Mesenchymal stem cell (in vitro differentiated cells and primary cell): ENCODE results near the gene HSD17B3.

Experiments used
- DNase-seq: peaks from one replicate; pipeline ENCODE4 v3.0.0-alpha.2; 2013
- H2AFZ ChIP-seq: one replicate; pipeline ENCODE4 v1.6.1; 2013; ENCODE audit warnings: low read depth, mild to moderate bottlenecking, control low read depth, inconsistent platforms, low read length, moderate library complexity
- H2AK5ac ChIP-seq: 2 replicates; pipeline ENCODE4 v1.6.1; 2013; ENCODE audit warnings: low read length, moderate library complexity, mild to moderate bottlenecking, inconsistent platforms; ENCODE audit not compliant: severe bottlenecking
- H2BK120ac ChIP-seq: one replicate; pipeline ENCODE4 v1.6.1; 2013; ENCODE audit warnings: low read depth, mild to moderate bottlenecking, inconsistent platforms, low read length, moderate library complexity
- H2BK12ac ChIP-seq, 2 experiments: one replicate each; pipeline ENCODE4 v1.6.1; 2013; ENCODE audit warnings: inconsistent platforms in 2 of 2, low read length in 2 of 2, mild to moderate bottlenecking in 2 of 2, moderate library complexity in 2 of 2, control low read depth in 1 of 2
- H2BK15ac ChIP-seq: one replicate; pipeline ENCODE4 v1.6.1; 2013; ENCODE audit warnings: mild to moderate bottlenecking, low read depth, inconsistent platforms; ENCODE audit not compliant: poor library complexity, severe bottlenecking
- H2BK5ac ChIP-seq: 2 replicates; pipeline ENCODE4 v1.6.1; 2013; ENCODE audit warnings: low read depth, mild to moderate bottlenecking, low read length, control low read depth, inconsistent platforms; ENCODE audit not compliant: poor library complexity, severe bottlenecking
- H3K14ac ChIP-seq, 2 experiments: one replicate each; pipeline ENCODE4 v1.6.1; 2013; ENCODE audit warnings: inconsistent platforms in 2 of 2, low read length in 2 of 2, control low read depth in 1 of 2, mild to moderate bottlenecking in 1 of 2, moderate library complexity in 1 of 2
- H3K18ac ChIP-seq, 2 experiments: one replicate each; pipeline ENCODE4 v1.6.1; 2013; ENCODE audit warnings: inconsistent platforms in 2 of 2, low read length in 2 of 2, control low read depth in 1 of 2, low read depth in 1 of 2, mild to moderate bottlenecking in 1 of 2
- H3K23ac ChIP-seq, 2 experiments: one replicate each; pipeline ENCODE4 v1.6.1; 2013; ENCODE audit warnings: inconsistent platforms in 2 of 2, low read length in 2 of 2, mild to moderate bottlenecking in 2 of 2, moderate library complexity in 2 of 2, control low read depth in 1 of 2
- H3K27ac ChIP-seq: 2 replicates; pipeline ENCODE4 v1.5.1; 2013; ENCODE audit warnings: mild to moderate bottlenecking, moderate library complexity, low read length, control low read depth, inconsistent platforms; ENCODE audit not compliant: poor library complexity, severe bottlenecking
- H3K27me3 ChIP-seq, 2 experiments: 2 replicates each; pipeline versions ENCODE4 v1.6.1 to v1.7.0; 2013; ENCODE audit warnings: low read length in 2 of 2, mild to moderate bottlenecking in 2 of 2, moderate library complexity in 2 of 2, control low read depth in 1 of 2, inconsistent platforms in 1 of 2; ENCODE audit not compliant: control insufficient read depth in 1 of 2, insufficient read depth in 1 of 2
- H3K36me3 ChIP-seq, 2 experiments: 2 replicates each; pipeline versions ENCODE4 v1.6.1 to v1.7.0; 2013; ENCODE audit warnings: low read length in 2 of 2, control low read depth in 1 of 2, inconsistent platforms in 1 of 2, low read depth in 1 of 2, mild to moderate bottlenecking in 1 of 2; ENCODE audit not compliant: insufficient read depth in 2 of 2, control insufficient read depth in 1 of 2
- H3K4ac ChIP-seq, 2 experiments: one replicate each; pipeline ENCODE4 v1.6.1; 2013; ENCODE audit warnings: inconsistent platforms in 2 of 2, low read length in 2 of 2, mild to moderate bottlenecking in 2 of 2, moderate library complexity in 2 of 2, control low read depth in 1 of 2, low read depth in 1 of 2
- H3K4me1 ChIP-seq: 2 replicates; pipeline ENCODE4 v1.6.1; 2013; ENCODE audit warnings: low read depth, low read length, control low read depth; ENCODE audit not compliant: control insufficient read depth, insufficient read depth
- H3K4me2 ChIP-seq: 2 replicates; pipeline ENCODE4 v1.6.1; 2013; ENCODE audit warnings: low read length, mild to moderate bottlenecking, inconsistent platforms; ENCODE audit not compliant: poor library complexity, severe bottlenecking
- H3K4me3 ChIP-seq, 2 experiments: 2 replicates each; pipeline versions ENCODE4 v1.5.1 to v1.7.0; 2013; ENCODE audit warnings: low read length in 2 of 2, mild to moderate bottlenecking in 2 of 2, control low read depth in 1 of 2, low read depth in 1 of 2; ENCODE audit not compliant: insufficient read depth in 1 of 2
- H3K79me1 ChIP-seq: replicated peaks from 2 replicates; pipeline ENCODE4 v1.6.1; 2013; ENCODE audit warnings: mild to moderate bottlenecking, control low read depth, low read length, inconsistent platforms; ENCODE audit not compliant: poor library complexity, severe bottlenecking
- H3K9ac ChIP-seq: 2 replicates; pipeline ENCODE4 v1.7.0; 2013; ENCODE audit warnings: mild to moderate bottlenecking, low read length, moderate library complexity
- H3K9me3 ChIP-seq: 2 replicates; pipeline ENCODE4 v1.7.0; 2013; ENCODE audit warnings: mild to moderate bottlenecking, low read length; ENCODE audit not compliant: control insufficient read depth
- H4K8ac ChIP-seq: one replicate; pipeline ENCODE4 v1.6.1; 2013; ENCODE audit warnings: inconsistent platforms, mild to moderate bottlenecking, low read length, moderate library complexity
- H4K91ac ChIP-seq: one replicate; pipeline ENCODE4 v1.6.1; 2013; ENCODE audit warnings: mild to moderate bottlenecking, low read length, inconsistent platforms
- WGBS: methylation state at CpG from one replicate; pipeline ENCODE4 v1.1.7; 2013; ENCODE audit warnings: mixed read lengths; 5-methylcytosine and 5-hydroxymethylcytosine counted together

HSD17B3 gene

DNA sequence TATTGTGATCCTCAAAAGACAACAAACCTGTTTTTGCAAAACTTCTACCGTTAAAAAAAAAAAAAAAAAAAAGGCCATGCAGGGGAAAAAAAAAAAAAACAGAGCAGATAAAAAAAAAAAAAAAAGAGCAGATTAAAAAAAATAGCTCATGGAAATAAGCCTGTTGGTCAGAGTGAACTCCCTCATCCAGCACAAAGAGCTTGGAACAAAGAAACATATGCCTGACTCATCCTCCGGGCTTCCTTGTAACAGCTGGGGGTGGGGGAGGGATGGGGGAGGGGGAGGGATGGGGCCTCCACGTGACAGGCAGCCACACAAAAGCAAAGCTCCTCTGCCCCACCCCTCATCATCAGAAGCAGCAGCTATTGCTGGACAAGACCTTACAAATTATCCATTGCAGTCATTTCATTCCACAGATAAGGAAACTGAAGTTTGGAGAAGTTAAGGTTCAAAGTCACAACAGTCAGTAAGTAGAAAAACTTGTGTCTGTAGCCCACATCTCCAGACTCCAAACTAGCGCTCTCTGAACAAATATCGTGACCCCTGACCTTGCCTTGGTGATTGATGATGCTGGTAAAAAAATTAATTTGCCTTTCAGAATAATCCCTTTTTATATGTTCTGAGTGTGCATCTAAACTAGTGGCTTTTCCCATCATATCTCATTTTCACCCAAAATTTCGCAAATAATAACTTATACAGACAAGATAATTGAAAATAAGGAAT is 42.6 kb upstream of the HSD17B3 start:
- no CpG with 5 or more reads among the region's 6 CpGs for WGBS
- peak overlapping the region; percentile 73 for H3K9ac ChIP-seq
- peak overlapping the region; percentile 82 for H3K27ac ChIP-seq
- peak overlapping the region; percentile 31 for H2AK5ac ChIP-seq
- H4K8ac ChIP-seq: no peak overlapping the region
- H2BK5ac ChIP-seq: no peak overlapping the region
- H2BK15ac ChIP-seq: no peak overlapping the region
- no peaks in the 10 kb centered on the region for H3K27me3 ChIP-seq
- no peak overlapping the region for H3K4me2 ChIP-seq
- peaks cover 5% of the 10 kb centered on the region for H3K9me3 ChIP-seq
- H3K23ac ChIP-seq: no peak overlapping the region
- peaks cover 6% of the 10 kb centered on the region for H3K4me1 ChIP-seq
- H3K36me3 ChIP-seq: peaks cover 21 to 29% of the 10 kb centered on the region in 2 experiments
- peaks cover 10% of the 10 kb centered on the region for H3K79me1 ChIP-seq
- H3K4ac ChIP-seq: no peak overlapping the region
- H3K14ac ChIP-seq: no peak overlapping the region
- no peak overlapping the region for H2AFZ ChIP-seq
- H4K91ac ChIP-seq: no peak overlapping the region
- H3K18ac ChIP-seq: no peak overlapping the region
- peak; percentile 86 for DNase-seq
- H2BK120ac ChIP-seq: no peak overlapping the region
- H2BK12ac ChIP-seq: no peak overlapping the region
- peak overlapping the region in 1 of 2 experiments; percentile 48 for H3K4me3 ChIP-seq

GRCh38 chr9:96343515-96344360 is 41.8 kb upstream of the HSD17B3 start:
- Histone ChIP-seq H3K14ac (no peak overlapping the region), H3K27me3 (no peaks in the 10 kb centered on the region), H3K4ac (no peak overlapping the region), H3K4me1 (peaks cover 10% of the 10 kb centered on the region), H3K79me1 (peaks cover 10% of the 10 kb centered on the region), H3K18ac (no peak overlapping the region), H4K8ac (no peak overlapping the region), H3K4me2 (no peak overlapping the region), H3K36me3 (peaks cover 19 to 22% of the 10 kb centered on the region in 2 experiments), H2BK5ac (no peak overlapping the region), H3K4me3 (peak overlapping the region in 1 of 2 experiments; percentile 27), H2BK120ac (no peak overlapping the region), H2BK15ac (no peak overlapping the region), H2BK12ac (no peak overlapping the region), H4K91ac (no peak overlapping the region), H2AK5ac (peak overlapping the region; percentile 54), H3K23ac (no peak overlapping the region), H3K27ac (peak overlapping the region; percentile 68), H3K9me3 (peaks cover 5% of the 10 kb centered on the region), H3K9ac (peak overlapping the region; percentile 73), H2AFZ (no peak overlapping the region)
- no peak for DNase-seq
- 88% methylated on average over 3 of the region's 5 CpGs for WGBS

GRCh38 chr9:96342571-96343245 is 40.7 kb upstream of the HSD17B3 start:
- peak overlapping the region; percentile 47 to 57 for H3K4ac ChIP-seq
- H4K8ac ChIP-seq: peak overlapping the region; percentile 21
- H3K79me1 ChIP-seq: peaks cover 10% of the 10 kb centered on the region
- H3K36me3 ChIP-seq: peaks cover 12% of the 10 kb centered on the region in 2 experiments
- H3K9me3 ChIP-seq: no peaks in the 10 kb centered on the region
- H2BK12ac ChIP-seq: peak overlapping the region in 1 of 2 experiments; percentile 87
- peak overlapping the region in 1 of 2 experiments; percentile 8 for H3K14ac ChIP-seq
- no peak overlapping the region for H2BK120ac ChIP-seq
- 91% methylated on average over 20 of the region's 20 CpGs for WGBS
- peak overlapping the region; percentile 41 to 71 for H3K18ac ChIP-seq
- H3K27me3 ChIP-seq: no peaks in the 10 kb centered on the region
- no peak overlapping the region for H3K9ac ChIP-seq
- peak overlapping the region; percentile 44 for H2BK15ac ChIP-seq
- H3K4me3 ChIP-seq: no peak overlapping the region
- DNase-seq: peak; percentile 19
- no peak overlapping the region for H3K23ac ChIP-seq
- no peak overlapping the region for H3K27ac ChIP-seq
- H3K4me2 ChIP-seq: no peak overlapping the region
- no peak overlapping the region for H2BK5ac ChIP-seq
- peak overlapping the region; percentile 79 for H2AK5ac ChIP-seq
- no peak overlapping the region for H2AFZ ChIP-seq
- H4K91ac ChIP-seq: peak overlapping the region; percentile 57
- H3K4me1 ChIP-seq: peaks cover 10% of the 10 kb centered on the region
